ENCODE results near the gene LRP8.
"Not testable (repeated sequence)": the region's sequence is repeated elsewhere in the genome, so short reads cannot be mapped to it uniquely, and the experiment has no call there.

Gene LRP8

GRCh38 chr1:53285969-53286760 is 41.7 kb downstream of the LRP8 start:
- in situ Hi-C loops (cut with MboI; ENCODE audit: low sequenced_read_pairs), result no loop called here

GRCh38 chr1:53285546-53285945 is 42.3 kb downstream of the LRP8 start:
- in situ Hi-C loops (cut with MboI; ENCODE audit: low sequenced_read_pairs), result no loop called here

GRCh38 chr1:53284224-53285020 is 43.4 kb downstream of the LRP8 start:
- in situ Hi-C loops (cut with MboI; ENCODE audit: low sequenced_read_pairs), result no loop called here

GRCh38 chr1:53283156-53283555 is 44.7 kb downstream of the LRP8 start:
- in situ Hi-C loops (cut with MboI; ENCODE audit: low sequenced_read_pairs), result not testable (repeated sequence)

GRCh38 chr1:53281133-53281532 is 46.7 kb downstream of the LRP8 start:
- in situ Hi-C loops (cut with MboI; ENCODE audit: low sequenced_read_pairs), result no loop called here

GRCh38 chr1:53280496-53280895 is 47.4 kb downstream of the LRP8 start:
- in situ Hi-C loops (cut with MboI; ENCODE audit: low sequenced_read_pairs), result no loop called here

- in situ Hi-C loops (cut with MboI; ENCODE audit: low sequenced_read_pairs), result loop anchor here (5.0 kb wide), 1 partner anchor 113 kb away; no protein-coding TSS in a partner anchor
Measured at GRCh38 chr1:53279296-53280200, 48.3 kb downstream of the LRP8 start.

GRCh38 chr1:53278298-53278725 is 49.6 kb downstream of the LRP8 start:
- in situ Hi-C loops (cut with MboI; ENCODE audit: low sequenced_read_pairs), result loop anchor here (5.0 kb wide), 1 partner anchor 114 kb away; no protein-coding TSS in a partner anchor

- in situ Hi-C loops (cut with MboI; ENCODE audit: low sequenced_read_pairs), result loop anchor here (5.0 kb wide), 1 partner anchor 115 kb away; no protein-coding TSS in a partner anchor
Measured at GRCh38 chr1:53277326-53277725, 50.5 kb downstream of the LRP8 start.

GRCh38 chr1:53276902-53277281 is 51.0 kb downstream of the LRP8 start:
- in situ Hi-C loops (cut with MboI; ENCODE audit: low sequenced_read_pairs), result loop anchor here (5.0 kb wide), 1 partner anchor 115 kb away; no protein-coding TSS in a partner anchor

- in situ Hi-C loops (cut with MboI; ENCODE audit: low sequenced_read_pairs), result loop anchor here (5.0 kb wide), 1 partner anchor 116 kb away; no protein-coding TSS in a partner anchor
Measured at GRCh38 chr1:53276153-53276901, 51.5 kb downstream of the LRP8 start.

GRCh38 chr1:53275566-53275965 is 52.3 kb downstream of the LRP8 start:
- in situ Hi-C loops (cut with MboI; ENCODE audit: low sequenced_read_pairs), result loop anchor here (5.0 kb wide), 1 partner anchor 117 kb away; no protein-coding TSS in a partner anchor

GRCh38 chr1:53274541-53275185 is 53.2 kb downstream of the LRP8 start:
- in situ Hi-C loops (cut with MboI; ENCODE audit: low sequenced_read_pairs), result loop anchor here (5.0 kb wide), 1 partner anchor 118 kb away; no protein-coding TSS in a partner anchor

GRCh38 chr1:53274026-53274425 is 53.8 kb downstream of the LRP8 start:
- in situ Hi-C loops (cut with MboI; ENCODE audit: low sequenced_read_pairs), result no loop called here

- in situ Hi-C loops (cut with MboI; ENCODE audit: low sequenced_read_pairs), result no loop called here
Measured at GRCh38 chr1:53273526-53273925, 54.3 kb downstream of the LRP8 start.

- in situ Hi-C loops (cut with MboI; ENCODE audit: low sequenced_read_pairs), result no loop called here
Measured at GRCh38 chr1:53272349-53272748, 55.5 kb downstream of the LRP8 start.

- in situ Hi-C loops (cut with MboI; ENCODE audit: low sequenced_read_pairs), result no loop called here
Measured at GRCh38 chr1:53271446-53272090, 56.3 kb downstream of the LRP8 start.

GRCh38 chr1:53270873-53271272 is 57.0 kb downstream of the LRP8 start:
- in situ Hi-C loops (cut with MboI; ENCODE audit: low sequenced_read_pairs), result no loop called here

GRCh38 chr1:53270107-53270506 is 57.8 kb downstream of the LRP8 start:
- in situ Hi-C loops (cut with MboI; ENCODE audit: low sequenced_read_pairs), result no loop called here
